T-helper 1 cell (primary cell): ENCODE data around the gene ATP13A3.

Source experiments
- DNase-seq, 5 donors: peaks; one replicate each; pipeline ENCODE4 v3.0.0-alpha.2; 2012 to 2020

Gene ATP13A3

DNA sequence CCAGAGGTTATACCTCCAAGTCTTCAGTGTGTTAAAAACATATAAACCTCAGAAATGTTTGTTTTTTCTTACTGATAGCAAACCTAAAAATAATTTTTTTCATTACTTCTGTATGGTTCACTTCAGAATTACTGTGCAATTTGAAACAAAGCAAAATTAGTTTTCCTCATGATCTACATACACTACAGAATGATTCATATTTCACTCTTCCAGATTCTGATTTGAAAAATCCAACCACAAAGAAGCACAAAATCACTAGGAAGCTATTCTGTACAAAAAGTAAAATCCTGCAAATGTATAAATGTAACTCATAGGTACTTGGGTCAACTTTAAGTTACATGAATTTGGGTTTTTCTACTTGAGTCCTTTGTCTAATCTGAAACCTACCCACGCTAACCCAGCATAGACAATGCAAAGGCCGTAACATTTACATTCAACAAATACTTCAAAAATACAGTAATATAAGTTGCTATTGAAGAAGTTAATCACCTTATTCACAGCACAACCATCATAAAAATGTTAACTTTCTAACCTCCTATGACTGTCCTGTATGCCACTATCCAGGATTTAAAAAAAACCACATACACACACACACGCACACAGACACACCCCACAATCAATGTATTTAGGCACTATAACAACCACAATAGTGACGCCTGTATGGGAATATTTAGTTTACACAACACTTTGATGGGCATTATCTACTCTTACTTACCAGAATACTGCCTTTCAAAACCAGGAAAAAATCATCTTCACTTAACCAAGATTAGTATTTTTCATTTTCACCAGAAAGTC is 11.5 kb downstream of the ATP13A3 start:
- DNase-seq = no peak

DNA sequence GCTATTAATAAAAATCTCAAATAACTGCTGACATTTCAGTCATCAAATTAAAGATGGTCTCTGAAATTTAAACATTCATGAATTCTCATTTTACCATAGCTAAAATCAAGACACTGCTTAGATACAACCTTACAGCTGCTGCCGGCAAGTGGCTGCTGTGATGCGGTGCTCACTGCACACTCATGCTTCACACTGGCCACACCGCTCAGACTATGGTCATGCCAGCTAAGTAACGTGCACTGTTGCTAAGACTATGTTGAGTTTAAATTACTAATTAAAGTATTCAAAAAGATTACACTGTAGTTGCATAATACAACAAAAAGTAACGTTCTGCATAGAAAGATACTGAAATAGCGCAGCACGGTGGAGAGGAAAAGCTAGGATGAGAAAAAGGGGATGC is 12.1 kb downstream of the ATP13A3 start:
- DNase-seq = no peak

DNA sequence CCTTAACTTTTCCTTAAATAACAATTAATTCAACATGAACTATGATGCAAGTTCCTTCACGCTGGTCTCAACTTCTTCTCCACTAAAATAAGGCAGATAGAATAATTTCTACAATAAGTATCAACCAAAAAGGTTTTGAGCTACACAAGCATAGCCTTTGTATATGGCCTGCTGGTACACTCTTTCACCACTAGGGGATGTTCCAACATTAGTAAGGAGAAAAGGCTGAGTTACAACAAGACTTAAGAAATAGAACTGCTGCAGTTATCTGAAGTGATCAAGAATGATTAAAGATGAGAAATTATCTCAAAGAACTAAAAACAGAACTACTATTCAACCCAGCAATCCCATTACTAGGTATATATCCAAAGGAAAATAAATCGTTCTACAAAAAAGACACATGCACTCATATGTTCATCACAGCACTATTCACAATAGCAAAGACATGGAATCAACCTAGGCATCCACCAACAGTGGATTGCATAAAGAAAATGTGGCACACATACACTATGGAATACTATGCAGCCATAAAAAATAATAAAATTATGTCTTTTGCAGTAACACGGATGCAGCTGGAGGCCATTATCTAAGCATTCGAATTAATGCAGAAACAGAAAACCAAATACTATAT is 14.4 kb downstream of the ATP13A3 start:
- DNase-seq = peak in 2 of 5 donors; percentile 19 to 66

DNA sequence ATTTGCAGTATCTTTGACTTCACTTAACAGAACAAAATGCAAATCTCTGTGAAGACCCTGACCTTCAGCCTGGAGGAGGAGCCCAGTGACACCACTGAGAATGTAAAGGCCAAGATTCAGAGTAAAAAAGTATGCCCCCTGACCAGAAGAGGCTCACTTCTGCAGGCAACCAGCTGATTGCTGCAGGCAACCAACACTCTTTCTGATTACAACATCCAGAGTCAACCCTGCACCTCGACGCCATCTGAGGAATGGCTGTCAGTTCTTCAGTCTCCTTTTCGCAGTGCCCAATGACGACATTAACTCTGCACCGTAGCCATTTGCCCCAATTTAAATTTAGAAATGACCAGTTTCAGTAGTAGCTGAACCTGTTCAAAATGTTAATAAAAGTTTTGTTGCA is 14.9 kb downstream of the ATP13A3 start:
- no peak for DNase-seq

DNA sequence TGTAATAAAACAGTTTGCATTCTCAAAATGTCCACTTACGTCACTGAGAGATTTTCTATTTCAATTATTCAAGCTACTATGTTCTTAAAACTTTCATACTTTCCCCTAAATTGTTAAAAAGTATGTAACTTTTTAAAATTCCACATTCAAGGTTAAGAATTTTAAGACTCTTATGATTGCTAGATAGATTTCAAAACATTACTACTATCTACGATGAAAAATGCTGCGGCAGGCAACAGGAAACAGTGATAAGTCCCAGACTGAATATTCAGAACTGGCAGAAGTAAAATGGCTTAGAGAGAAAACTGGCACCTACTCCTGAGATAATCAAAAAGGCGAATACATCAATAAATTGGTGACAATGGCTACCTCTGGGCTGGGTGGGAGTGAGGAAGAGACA is 16.2 kb downstream of the ATP13A3 start:
- no peak for DNase-seq

DNA sequence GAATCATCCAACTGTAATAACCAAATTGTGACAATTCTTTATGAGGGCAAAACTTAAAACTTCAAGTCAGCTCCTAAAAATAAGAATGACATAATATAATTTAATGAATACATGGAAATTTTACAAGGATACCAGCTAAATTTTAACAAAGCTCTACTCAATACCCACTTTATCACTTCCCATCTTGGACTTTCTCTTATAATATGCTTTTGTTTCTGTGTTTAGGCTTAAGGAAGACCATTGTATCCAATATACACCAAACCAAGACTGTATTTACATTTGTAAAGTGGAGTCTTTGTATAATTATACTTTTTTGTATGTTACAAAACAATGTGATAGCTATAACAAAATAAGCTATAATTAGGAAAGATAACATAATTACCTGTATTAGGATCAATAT is 16.8 kb downstream of the ATP13A3 start:
- DNase-seq = no peak

DNA sequence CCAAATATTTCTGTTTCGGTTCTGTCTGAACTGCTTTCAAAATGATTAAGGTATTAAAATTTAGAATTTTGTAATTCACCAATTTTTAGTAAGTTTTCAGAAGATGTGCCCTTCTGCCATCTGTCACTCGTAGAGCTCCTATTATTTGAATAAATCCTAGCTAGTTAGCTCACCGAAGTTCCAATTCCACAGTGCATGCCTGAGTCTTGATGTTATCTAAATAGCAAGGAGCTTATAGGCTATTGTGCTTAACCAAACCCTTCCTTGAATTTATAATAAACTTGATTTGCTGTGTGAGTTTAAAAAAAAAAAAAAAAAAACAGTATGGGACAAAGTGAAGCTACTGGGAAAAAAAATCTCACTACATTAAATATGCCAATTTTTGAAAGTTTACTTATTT is 18.7 kb downstream of the ATP13A3 start:
- DNase-seq = no peak

DNA sequence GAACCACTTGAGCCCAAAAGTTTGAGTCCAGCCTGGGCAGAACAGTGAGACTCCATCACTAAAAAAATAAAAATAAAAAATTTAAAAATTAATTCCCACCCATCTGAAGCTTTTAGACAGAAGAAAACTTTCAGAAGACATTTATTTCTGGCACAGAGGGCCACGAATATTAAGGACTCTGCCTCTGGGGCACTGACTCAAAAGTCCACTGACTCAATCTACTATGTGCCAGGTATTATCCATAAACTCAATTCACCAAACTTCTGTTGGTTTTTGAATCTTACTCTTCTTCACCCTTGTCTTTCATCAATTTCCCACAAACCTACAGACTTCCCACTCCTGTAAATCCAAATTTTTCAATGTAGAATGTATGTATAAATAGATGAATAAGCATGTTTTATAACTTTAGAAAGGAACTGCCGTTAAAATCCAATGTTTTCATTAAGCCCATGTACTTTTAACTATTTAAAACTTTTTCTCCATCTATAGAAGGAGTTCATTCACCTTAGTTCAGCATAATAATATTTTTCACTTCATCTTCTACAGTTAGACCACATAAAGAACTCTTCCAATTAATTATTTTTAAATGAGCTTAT is 19.9 kb downstream of the ATP13A3 start:
- DNase-seq = no peak

DNA sequence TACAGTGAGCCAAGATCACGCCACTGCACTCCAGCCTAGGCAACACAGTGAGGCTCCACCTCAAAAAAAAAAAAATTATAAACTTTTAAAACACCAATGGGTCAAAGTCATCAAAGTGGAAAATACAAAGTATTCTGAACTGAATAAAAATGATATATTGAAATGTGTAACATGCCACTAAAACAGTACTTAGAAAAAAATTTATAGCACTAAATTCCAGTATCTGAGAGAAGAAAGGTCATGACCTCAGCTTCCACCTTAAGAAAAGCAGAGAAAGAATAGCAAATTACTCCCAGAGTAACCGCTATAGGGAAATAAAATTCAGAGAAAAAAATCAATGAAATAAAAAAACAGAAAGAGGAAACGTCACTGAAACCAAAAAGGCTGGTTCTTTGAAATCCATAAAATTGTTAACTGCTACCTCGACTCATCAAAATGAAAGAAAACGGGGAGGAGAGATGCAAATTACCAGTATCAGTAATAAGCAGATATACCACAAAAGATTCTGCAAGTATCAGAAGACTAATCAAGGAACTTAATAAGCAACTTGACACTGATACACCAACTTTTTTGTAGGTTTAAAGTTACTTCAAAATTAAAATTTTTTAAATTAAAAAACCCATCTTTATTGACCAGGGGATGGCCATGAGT is 20.8 kb downstream of the ATP13A3 start:
- DNase-seq = peak in 1 of 5 donors; percentile 12

DNA sequence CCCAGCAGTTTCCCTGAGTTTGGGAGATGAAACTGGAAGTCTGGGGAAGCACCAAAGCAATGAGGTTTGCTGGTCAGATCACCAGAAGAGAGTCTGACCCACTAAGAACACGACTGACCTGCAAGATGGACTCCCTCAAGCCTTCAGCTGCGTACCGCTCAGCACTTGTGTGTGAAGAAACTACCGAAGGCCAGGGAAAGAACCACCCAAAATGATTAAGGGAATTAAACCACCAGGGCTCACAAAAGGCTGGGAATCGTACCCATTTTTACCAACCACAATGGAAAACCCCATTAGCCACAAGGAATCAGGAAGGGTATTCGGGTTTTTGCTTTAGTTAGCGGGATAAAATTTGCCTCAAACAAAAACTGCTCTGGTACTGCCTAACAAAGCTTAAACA is 21.6 kb downstream of the ATP13A3 start:
- DNase-seq = no peak

DNA sequence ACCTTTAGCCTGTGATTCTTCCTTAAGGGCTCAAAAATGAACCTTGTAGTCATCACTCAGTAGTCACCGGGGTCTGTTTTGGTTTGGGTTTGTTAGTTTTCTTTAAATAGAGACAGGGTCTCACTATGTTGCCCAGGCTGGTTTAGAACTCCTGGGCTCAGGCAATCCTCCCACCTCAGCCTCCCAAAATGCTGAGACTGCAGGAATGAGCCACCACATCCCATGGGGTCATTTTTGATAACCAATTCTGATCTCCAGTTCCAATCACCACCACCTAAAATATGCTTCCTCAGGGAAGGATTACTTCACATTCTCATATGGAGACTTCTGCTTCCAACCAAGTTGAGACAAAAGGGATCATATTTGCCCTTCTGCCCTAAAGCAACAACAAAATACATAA is 22.1 kb downstream of the ATP13A3 start:
- no peak for DNase-seq

DNA sequence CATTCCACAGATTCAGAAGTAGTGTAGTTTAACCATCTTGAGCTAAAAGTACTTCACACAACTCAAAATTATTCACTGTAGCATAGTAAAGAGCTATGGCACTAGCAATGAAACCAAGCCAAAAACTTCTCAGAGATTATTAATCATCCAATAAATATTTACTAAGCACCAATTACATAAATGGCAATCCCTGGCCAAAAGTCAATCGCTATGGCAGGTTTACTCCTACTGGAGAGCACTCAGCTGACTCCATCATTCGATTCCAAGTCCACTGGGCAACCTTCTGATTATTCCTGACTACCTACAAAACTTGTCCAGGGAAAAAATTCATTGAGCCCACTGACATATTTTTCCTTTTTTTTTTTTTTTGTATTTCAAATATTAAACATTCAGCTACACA is 23.9 kb downstream of the ATP13A3 start:
- DNase-seq = no peak

DNA sequence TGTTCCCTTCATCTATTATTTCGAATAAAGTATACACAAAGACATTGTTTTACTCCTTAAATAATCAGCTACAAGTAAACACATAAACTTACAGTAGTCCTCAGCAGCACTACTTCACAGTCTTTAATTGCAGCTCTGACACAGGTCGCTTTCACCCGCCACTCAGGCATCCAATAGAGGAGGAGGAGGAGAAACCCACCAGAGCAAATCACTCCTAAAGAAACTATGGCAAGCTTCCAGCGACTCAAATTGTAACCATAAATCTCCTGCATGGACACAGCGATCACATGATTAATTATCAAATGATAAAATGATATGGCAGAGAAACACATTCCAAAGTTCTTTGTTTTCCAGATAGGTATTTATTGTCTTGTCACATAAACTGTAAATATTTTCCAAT is 26.2 kb downstream of the ATP13A3 start:
- DNase-seq = no peak

DNA sequence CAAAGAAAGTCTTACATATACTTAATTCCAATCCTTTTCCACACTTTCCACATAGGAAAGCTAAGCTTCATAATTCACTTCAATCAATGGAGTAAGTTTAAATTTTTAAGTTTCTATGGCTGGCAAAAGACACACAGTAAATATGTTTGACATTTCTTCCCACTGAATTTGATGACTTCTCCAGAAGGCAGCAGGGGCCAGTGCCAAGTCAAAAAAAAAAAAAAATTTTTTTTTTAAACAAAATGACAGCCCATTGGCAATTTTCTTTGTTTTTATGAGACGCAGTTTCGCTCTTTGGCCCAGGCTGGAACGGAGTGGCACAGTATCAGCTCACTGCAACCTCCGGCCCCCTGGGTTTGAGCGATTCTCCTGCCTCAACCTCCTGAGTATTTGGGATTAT is 28.7 kb downstream of the ATP13A3 start:
- DNase-seq = no peak

DNA sequence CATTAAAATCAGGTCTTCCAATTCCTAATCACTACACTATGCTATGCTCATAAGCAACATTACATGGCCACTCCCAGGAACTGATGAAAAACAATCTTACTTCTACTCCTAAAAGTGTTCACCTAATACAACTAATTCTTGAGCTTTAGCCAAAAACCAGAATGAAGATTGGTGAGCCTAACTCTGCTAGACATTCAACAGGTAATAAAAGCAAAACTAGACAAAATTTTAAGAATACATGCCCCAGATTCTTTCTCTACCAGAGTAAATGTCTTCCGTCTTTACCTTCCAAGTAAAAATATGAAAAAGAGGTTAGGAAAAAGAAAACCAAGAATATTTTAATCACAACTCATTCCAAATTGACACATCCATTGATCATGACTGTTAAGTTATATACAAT is 31.3 kb downstream of the ATP13A3 start:
- DNase-seq = no peak

DNA sequence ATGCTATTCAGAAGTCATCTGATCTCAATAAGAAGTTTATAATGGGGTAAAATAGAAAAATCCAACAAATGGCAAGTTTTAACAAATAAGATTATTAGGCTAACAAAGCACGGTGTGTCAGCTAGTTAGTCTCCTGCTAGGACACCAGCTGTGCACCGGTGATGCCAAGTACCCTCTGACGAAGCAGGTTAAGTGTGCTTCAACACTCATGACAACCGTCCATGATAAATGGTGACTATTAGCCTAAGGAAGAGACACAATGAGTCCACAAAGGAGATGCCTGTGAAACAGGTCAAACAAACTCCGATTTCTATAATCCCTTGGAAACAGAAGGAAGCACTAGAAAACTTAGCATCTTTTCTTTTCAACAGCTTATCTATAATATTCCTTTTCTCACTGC is 36.5 kb downstream of the ATP13A3 start:
- DNase-seq = no peak

DNA sequence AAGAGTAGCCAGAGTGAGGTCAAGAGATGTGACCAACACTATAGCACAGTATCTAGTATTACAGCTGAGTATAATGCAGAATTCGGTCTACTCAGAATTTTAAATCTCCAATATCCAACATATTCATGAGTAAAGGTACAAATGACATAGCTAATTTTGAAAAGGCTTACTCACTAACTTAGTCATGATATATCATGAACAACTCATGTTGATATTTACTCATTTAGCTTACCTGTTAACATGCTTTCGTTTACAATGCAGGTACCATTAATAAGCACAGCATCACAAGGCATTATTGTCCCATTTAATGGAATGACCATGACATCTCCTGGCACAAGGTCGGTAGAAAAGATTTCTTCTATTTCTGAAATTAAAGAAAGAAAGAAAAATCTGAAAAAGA is 36.9 kb downstream of the ATP13A3 start:
- DNase-seq = no peak

DNA sequence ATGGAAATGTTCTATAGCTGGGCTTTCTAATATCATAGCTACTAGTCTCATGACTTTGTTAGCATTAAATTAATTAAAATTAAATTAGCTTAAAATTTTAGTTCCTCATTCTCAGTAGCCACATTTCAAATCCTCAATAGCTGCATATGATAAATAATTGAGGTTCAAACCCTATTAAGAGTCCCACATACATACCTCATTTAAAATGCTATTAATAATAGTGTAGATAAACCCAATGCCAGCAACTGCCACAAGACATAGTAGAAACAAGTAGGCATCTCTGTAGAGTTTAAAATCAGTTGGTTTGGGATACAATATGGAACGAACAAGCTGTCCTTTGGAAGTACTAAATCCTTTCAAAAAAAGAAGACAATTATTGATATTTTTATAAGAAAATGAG is 39.1 kb downstream of the ATP13A3 start:
- DNase-seq = no peak

DNA sequence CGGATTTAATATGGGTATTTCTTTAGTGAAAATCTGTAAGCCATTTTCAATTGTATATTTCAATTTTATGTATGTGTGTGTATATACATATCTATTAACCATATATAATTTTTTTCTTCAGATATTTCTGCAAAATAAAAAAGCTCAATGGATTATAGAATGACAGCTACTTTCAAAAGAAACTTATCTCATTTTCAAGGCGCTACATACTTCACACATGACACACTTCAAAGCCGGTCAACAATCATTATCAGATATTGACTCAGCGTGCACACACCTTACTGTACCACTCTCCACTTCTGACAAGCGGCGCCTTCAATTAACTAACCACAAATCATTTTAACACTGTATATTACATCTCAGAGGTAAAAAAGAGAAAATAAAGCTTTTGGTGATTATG is 39.6 kb downstream of the ATP13A3 start:
- peak in 1 of 5 donors; percentile 8 for DNase-seq

DNA sequence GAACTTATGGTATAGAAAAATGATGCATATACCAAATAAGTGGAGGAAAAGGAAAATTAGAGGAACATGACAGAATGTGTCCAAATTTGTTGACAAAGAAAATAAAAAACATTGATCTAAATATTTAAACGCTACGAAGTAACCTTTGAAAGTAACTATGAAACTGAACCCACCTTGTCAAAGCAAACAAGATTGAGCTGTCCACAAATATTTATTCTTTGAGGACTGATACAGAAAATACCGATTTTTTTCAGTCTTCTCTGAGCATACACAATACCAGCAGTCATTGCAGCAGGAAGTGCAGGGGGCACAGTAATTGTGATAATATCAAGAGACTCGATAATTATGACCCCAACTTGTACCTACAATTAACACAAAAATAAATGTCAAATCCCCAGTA is 40.0 kb downstream of the ATP13A3 start:
- DNase-seq = no peak

DNA sequence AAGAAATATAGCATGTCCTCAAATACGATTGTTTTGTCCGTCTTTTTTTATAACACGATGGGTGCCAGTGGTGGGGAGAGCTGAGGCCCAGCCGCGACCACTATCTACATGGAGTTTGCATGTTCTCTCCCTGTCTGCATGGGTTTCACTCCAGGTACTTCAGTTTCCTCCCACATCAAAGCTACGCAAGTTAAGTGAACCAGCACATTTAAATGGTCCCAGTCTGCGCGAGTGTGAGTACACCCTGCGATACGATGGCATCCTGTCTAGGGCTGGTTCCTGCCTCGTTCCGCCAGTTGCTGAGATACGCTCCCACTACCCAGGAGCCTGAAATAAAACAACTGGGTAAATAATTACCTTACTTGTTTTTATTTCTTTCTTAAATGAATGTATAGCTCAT is 40.6 kb downstream of the ATP13A3 start:
- DNase-seq = no peak

DNA sequence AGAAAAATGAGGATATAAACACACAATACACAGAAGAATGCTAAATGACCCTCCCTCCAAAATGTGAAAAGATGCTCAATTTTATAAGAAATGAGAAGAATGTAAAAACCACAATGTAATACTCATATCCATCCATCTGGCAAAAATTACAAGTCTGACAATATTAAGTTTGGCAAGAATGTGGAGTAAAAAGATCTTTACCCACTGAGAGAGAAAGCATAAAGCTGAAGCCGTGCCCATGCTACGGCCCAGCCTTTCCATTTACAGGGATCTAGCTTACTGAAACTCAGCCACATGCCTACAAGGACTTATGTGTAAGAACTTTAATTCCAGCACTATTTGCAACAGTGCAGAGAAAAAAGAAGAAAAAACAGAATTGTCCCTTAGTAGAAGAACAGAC is 42.9 kb downstream of the ATP13A3 start:
- no peak for DNase-seq

DNA sequence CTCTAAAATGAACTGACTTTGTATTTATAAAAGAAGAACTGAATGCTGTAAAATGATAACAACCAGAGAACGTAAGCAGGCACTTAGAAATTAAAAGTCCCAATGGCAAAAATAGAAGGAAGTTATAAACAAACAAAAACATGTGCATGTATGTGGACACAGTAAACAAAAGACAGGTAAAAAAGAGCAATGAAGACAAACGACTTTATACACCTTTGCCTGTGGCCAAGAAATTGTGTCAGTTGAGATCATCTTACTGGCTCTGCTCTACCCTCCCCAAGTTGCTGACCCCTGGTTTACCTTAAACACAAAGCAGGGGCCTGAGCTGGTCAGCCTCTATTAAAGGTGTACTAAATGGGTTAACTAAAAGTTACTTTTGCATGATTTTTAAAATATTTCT is 46.0 kb downstream of the ATP13A3 start:
- DNase-seq = no peak
